HepG2 (cell line): ENCODE results near the gene FBP2. TPM values are rescaled to one million over a fixed set of nuclear protein-coding genes. Genes with fewer than 3 reads are reported as not detected.
A peak's percentile ranks its signal among the peaks of the same experiment; 100 is the strongest.

ENCODE experiments used
- DNMT1 ChIP-seq: sonication (generic); formaldehyde crosslinking; IDR thresholded peaks from 2 replicates; pipeline ENCODE4 v1.5.1; 2020; ENCODE audit warnings: mild to moderate bottlenecking, missing genetic modification reagents
- FOXP4 ChIP-seq: sonication (generic); formaldehyde crosslinking; IDR thresholded peaks from 2 replicates; pipeline ENCODE4 v1.4.0; 2020; ENCODE audit warnings: missing genetic modification reagents
- GMEB2 ChIP-seq: IDR thresholded peaks from 2 replicates; pipeline ENCODE4 v1.6.1; 2016; ENCODE audit warnings: missing biosample characterization, missing genetic modification reagents, low read depth
- MED1 ChIP-seq: sonication (generic); formaldehyde crosslinking; IDR thresholded peaks from 2 replicates; pipeline ENCODE4 v1.4.0; 2020; ENCODE audit warnings: missing genetic modification reagents
- MEIS2 ChIP-seq: sonication (generic); formaldehyde crosslinking; IDR thresholded peaks from 2 replicates; pipeline ENCODE4 v1.9.0; 2021; ENCODE audit warnings: mild to moderate bottlenecking, missing genetic modification reagents
- PHF20 ChIP-seq: sonication (generic); formaldehyde crosslinking; IDR thresholded peaks from 2 replicates; pipeline ENCODE4 v1.5.0; 2020; ENCODE audit warnings: mild to moderate bottlenecking, missing genetic modification reagents
- SIN3A ChIP-seq: IDR thresholded peaks from 2 replicates; pipeline ENCODE4 v1.6.1; 2011; ENCODE audit warnings: low read depth, mild to moderate bottlenecking, control low read depth, low read length, borderline replicate concordance
- TRAFD1 ChIP-seq: sonication (generic); formaldehyde crosslinking; IDR thresholded peaks from 2 replicates; pipeline ENCODE4 v1.5.1; 2020; ENCODE audit warnings: missing genetic modification reagents, mild to moderate bottlenecking, borderline replicate concordance
- ZFY ChIP-seq: sonication (generic); formaldehyde crosslinking; IDR thresholded peaks from 2 replicates; pipeline ENCODE4 v1.4.0; 2020; ENCODE audit warnings: missing genetic modification reagents
- ZKSCAN8 ChIP-seq: IDR thresholded peaks from 2 replicates; pipeline ENCODE4 v1.6.1; 2016; ENCODE audit warnings: borderline replicate concordance, missing genetic modification reagents, missing compliant biosample characterization
- ZNF562 ChIP-seq: sonication (generic); formaldehyde crosslinking; IDR thresholded peaks from 2 replicates; pipeline ENCODE4 v1.8.0; 2022; ENCODE audit warnings: missing genetic modification reagents, borderline replicate concordance
- ZNF816 ChIP-seq: sonication (generic); formaldehyde crosslinking; IDR thresholded peaks from 2 replicates; pipeline ENCODE4 v1.8.0; 2022; ENCODE audit warnings: missing genetic modification reagents, mild to moderate bottlenecking, borderline replicate concordance
- polyA plus RNA-seq, 8 experiments: library from polyadenylated mRNA; depleted of rRNA in 3 of 8; stranded (reverse) in 7 of 8; unstranded in 1 of 8; fragments of >200 nt; fragmentation: Illumina TruSeq in 4 of 8; extraction: Trizol in 4 of 8; gene quantifications; 2 replicates each; pipeline versions ENCODE4 v1.2.1 to v1.2.3, GENCODE V29; 2011 to 2016; ENCODE audit warnings: low read depth in 4 of 8, missing spikeins in 1 of 8, mixed read lengths in 1 of 8; ENCODE audit not compliant: insufficient read depth in 1 of 8
- total RNA-seq, 5 experiments: library from RNA; depleted of rRNA; stranded (reverse); fragments of >200 nt; fragmentation: Illumina TruSeq; extraction: Trizol; gene quantifications; 2 replicates each; pipeline ENCODE4 v1.2.3, GENCODE V29; 2016; ENCODE audit warnings: low read depth in 1 of 5
- TF ChIP-seq, protein P1 (sequence below): sonication (generic); formaldehyde crosslinking; conservative IDR thresholded peaks from 2 replicates; pipeline ENCODE4 v1.4.0; 2020; ENCODE audit warnings: mild to moderate bottlenecking, missing genetic modification reagents, moderate library complexity

The FBP2 gene
- total and polyA plus RNA-seq, 2 of the 13 experiments (the other 11 are each of a cell fraction or from before 2014, with no cell fraction given), result not detected

DNA sequence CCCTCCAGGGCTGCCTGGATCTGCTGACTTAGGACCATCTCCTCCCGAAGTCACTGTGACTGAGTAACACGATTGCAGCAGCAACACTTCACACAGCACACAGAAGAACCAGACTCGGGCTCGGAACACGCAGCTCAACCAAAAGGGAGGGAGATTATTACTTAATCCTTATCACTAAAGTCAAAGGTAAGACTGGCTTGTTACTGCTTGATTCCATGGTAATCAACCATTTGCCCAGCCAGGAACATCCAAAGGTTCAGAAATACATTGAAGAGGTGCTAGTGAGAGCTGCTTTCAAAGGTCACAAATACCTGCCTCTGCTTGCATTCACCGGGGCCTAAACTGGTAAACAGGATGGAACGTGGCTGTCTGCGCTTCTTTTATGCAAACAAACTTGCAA, 38.0 kb upstream of the FBP2 start (continued):
- TF ChIP-seq, protein P1, sequence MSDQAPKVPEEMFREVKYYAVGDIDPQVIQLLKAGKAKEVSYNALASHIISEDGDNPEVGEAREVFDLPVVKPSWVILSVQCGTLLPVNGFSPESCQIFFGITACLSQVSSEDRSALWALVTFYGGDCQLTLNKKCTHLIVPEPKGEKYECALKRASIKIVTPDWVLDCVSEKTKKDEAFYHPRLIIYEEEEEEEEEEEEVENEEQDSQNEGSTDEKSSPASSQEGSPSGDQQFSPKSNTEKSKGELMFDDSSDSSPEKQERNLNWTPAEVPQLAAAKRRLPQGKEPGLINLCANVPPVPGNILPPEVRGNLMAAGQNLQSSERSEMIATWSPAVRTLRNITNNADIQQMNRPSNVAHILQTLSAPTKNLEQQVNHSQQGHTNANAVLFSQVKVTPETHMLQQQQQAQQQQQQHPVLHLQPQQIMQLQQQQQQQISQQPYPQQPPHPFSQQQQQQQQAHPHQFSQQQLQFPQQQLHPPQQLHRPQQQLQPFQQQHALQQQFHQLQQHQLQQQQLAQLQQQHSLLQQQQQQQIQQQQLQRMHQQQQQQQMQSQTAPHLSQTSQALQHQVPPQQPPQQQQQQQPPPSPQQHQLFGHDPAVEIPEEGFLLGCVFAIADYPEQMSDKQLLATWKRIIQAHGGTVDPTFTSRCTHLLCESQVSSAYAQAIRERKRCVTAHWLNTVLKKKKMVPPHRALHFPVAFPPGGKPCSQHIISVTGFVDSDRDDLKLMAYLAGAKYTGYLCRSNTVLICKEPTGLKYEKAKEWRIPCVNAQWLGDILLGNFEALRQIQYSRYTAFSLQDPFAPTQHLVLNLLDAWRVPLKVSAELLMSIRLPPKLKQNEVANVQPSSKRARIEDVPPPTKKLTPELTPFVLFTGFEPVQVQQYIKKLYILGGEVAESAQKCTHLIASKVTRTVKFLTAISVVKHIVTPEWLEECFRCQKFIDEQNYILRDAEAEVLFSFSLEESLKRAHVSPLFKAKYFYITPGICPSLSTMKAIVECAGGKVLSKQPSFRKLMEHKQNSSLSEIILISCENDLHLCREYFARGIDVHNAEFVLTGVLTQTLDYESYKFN (CRISPR knock-in tag), result peak; percentile 45
- TF ChIP-seq ZNF816 (CRISPR knock-in tag) (no peak), ZFY (CRISPR knock-in tag) (0 out of 2 replicates have a peak, but pooled peaks have one; percentile 27), ZKSCAN8 (no peak), MED1 (CRISPR knock-in tag) (0 out of 2 replicates have a peak, but pooled peaks have one; percentile 37), DNMT1 (CRISPR knock-in tag) (no peak), PHF20 (CRISPR knock-in tag) (no peak), MEIS2 (CRISPR knock-in tag) (no peak), FOXP4 (peak; percentile 61), SIN3A (no peak), ZNF562 (CRISPR knock-in tag) (no peak), TRAFD1 (no peak), GMEB2 (CRISPR knock-in tag) (no peak)
